ENCODE data around the gene KMT2C. TPM values are rescaled to one million over a fixed set of nuclear protein-coding genes. Genes with fewer than 3 reads are reported as not detected.
"Not testable (repeated sequence)": the region's sequence is repeated elsewhere in the genome, so short reads cannot be mapped to it uniquely, and the experiment has no call there.

KMT2C gene
- total and polyA plus RNA-seq, 2 of the 8 experiments (the other 6 are each of a cell fraction or from before 2014, with no cell fraction given): 9.1 to 40.8 TPM

- H3K4me2 ChIP-seq (ENCODE audit: insufficient read depth in 1 of 2, low read depth in 2 of 2, low read length in 2 of 2); H4K5ac ChIP-seq (ENCODE audit: insufficient read length, low read depth, low read length); H2AK5ac ChIP-seq (ENCODE audit: low read depth, low read length); H3K14ac ChIP-seq (ENCODE audit: insufficient read length); POLR2A ChIA-PET (ENCODE audit: partially characterized antibody); DNase-seq (ENCODE audit: low read depth in 1 of 2, low spot score in 2 of 2); H3K4me1 ChIP-seq (replicated peaks in 1 of 4; ENCODE audit: control insufficient read depth in 3 of 4, insufficient read depth in 4 of 4, low read length in 3 of 4); H3K9me3 ChIP-seq (ENCODE audit: insufficient read depth in 2 of 2, low read depth in 1 of 2, low read length in 1 of 2); H2BK120ac ChIP-seq (replicated peaks; ENCODE audit: low read depth, low read length); H3K23me2 ChIP-seq (ENCODE audit: low read depth, low read length); H3K4ac ChIP-seq (replicated peaks; ENCODE audit: insufficient read length, low read depth, low read length); H3K27ac ChIP-seq (ENCODE audit: low read depth, low read length); H3K18ac ChIP-seq (ENCODE audit: extremely low read depth, low read length); H3K9ac ChIP-seq (replicated peaks in 1 of 4; ENCODE audit: extremely low read depth in 1 of 4, low read depth in 3 of 4, low read length in 3 of 4); H2AFZ ChIP-seq (ENCODE audit: low read length); H3K36me3 ChIP-seq (ENCODE audit: control insufficient read depth in 2 of 4, insufficient read depth in 4 of 4, low read length in 3 of 4); H2BK15ac ChIP-seq (ENCODE audit: low read length); H3K23ac ChIP-seq (ENCODE audit: insufficient read length); H2BK5ac ChIP-seq (ENCODE audit: low read depth, low read length); H2BK12ac ChIP-seq (ENCODE audit: low read depth, low read length); H3K79me2 ChIP-seq (ENCODE audit: control insufficient read depth in 1 of 2, insufficient read depth in 2 of 2, low read length in 2 of 2); FAIRE-seq; H4K20me1 ChIP-seq (replicated peaks in 1 of 2; ENCODE audit: control insufficient read depth in 1 of 2, insufficient read depth in 2 of 2, low read length in 2 of 2); H3K4me3 ChIP-seq (ENCODE audit: extremely low read depth in 1 of 4, insufficient read depth in 2 of 4, low read depth in 3 of 4, low read length in 4 of 4); H3K27me3 ChIP-seq (replicated peaks in 1 of 4; ENCODE audit: control insufficient read depth in 3 of 4, extremely low read depth in 1 of 4, insufficient read depth in 3 of 4, low read length in 3 of 4); CTCF ChIA-PET (ENCODE audit: partially characterized antibody); H3K56ac ChIP-seq (replicated peaks; ENCODE audit: insufficient read length, low read depth, low read length); H4K8ac ChIP-seq (ENCODE audit: extremely low read depth, insufficient read depth, low read length); H4K91ac ChIP-seq (replicated peaks; ENCODE audit: insufficient read length, low read length); H2BK20ac ChIP-seq (ENCODE audit: low read length); H3K79me1 ChIP-seq (ENCODE audit: low read depth, low read length): not testable (repeated sequence)
- WGBS, 2 experiments (ENCODE audit: extremely low coverage in 1 of 2, insufficient coverage in 1 of 2, insufficient read length in 1 of 2, insufficient replicate concordance in 2 of 2, low coverage in 1 of 2, low lambda C conversion rate in 2 of 2, missing lambda C conversion rate in 1 of 2): 92% methylated on average over 5 of the region's 5 CpGs; no CpG with 5 or more reads in 1 of the 2 experiments
Measured at GRCh38 chr7:152236306-152236705, 199.5 kb downstream of the KMT2C start.

DNA sequence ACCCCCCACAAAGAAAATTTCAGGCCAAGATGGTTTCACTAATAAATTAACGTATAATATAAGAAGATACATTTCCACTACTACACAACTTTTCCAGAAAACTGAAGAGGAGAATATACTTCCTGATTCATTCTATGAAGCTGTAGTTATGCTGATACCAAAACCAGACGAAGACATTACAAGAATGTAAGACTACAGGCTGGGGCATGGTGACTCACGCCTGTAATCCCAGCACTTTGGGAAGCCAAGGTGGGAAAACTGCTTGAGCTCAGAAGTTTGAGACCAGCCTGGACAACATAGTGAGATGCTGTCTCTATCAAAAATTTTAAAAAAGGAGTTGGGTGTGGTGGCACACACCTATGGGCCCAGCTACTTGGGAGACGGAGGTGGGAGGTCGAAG is 201.4 kb downstream of the KMT2C start:
- H2AK5ac ChIP-seq (ENCODE audit: low read depth, low read length); H4K8ac ChIP-seq (ENCODE audit: extremely low read depth, insufficient read depth, low read length); H3K4me3 ChIP-seq (ENCODE audit: extremely low read depth in 1 of 4, insufficient read depth in 2 of 4, low read depth in 3 of 4, low read length in 4 of 4); H3K9me3 ChIP-seq (ENCODE audit: insufficient read depth in 2 of 2, low read depth in 1 of 2, low read length in 1 of 2); H2BK15ac ChIP-seq (ENCODE audit: low read length); H3K79me2 ChIP-seq (ENCODE audit: control insufficient read depth in 1 of 2, insufficient read depth in 2 of 2, low read length in 2 of 2); H3K23ac ChIP-seq (ENCODE audit: insufficient read length); H2AFZ ChIP-seq (ENCODE audit: low read length); H3K4ac ChIP-seq (replicated peaks; ENCODE audit: insufficient read length, low read depth, low read length); POLR2A ChIA-PET (ENCODE audit: partially characterized antibody); H3K14ac ChIP-seq (ENCODE audit: insufficient read length); H2BK12ac ChIP-seq (ENCODE audit: low read depth, low read length); H2BK5ac ChIP-seq (ENCODE audit: low read depth, low read length); H3K4me1 ChIP-seq (replicated peaks in 1 of 4; ENCODE audit: control insufficient read depth in 3 of 4, insufficient read depth in 4 of 4, low read length in 3 of 4); H2BK120ac ChIP-seq (replicated peaks; ENCODE audit: low read depth, low read length); H4K20me1 ChIP-seq (replicated peaks in 1 of 2; ENCODE audit: control insufficient read depth in 1 of 2, insufficient read depth in 2 of 2, low read length in 2 of 2); H2BK20ac ChIP-seq (ENCODE audit: low read length); H3K23me2 ChIP-seq (ENCODE audit: low read depth, low read length); H3K9ac ChIP-seq (replicated peaks in 1 of 4; ENCODE audit: extremely low read depth in 1 of 4, low read depth in 3 of 4, low read length in 3 of 4); DNase-seq (ENCODE audit: low read depth in 1 of 2, low spot score in 2 of 2); H3K27ac ChIP-seq (ENCODE audit: low read depth, low read length); H3K79me1 ChIP-seq (ENCODE audit: low read depth, low read length); H3K36me3 ChIP-seq (ENCODE audit: control insufficient read depth in 2 of 4, insufficient read depth in 4 of 4, low read length in 3 of 4); FAIRE-seq; H3K4me2 ChIP-seq (ENCODE audit: insufficient read depth in 1 of 2, low read depth in 2 of 2, low read length in 2 of 2); H3K18ac ChIP-seq (ENCODE audit: extremely low read depth, low read length); H4K5ac ChIP-seq (ENCODE audit: insufficient read length, low read depth, low read length); H3K56ac ChIP-seq (replicated peaks; ENCODE audit: insufficient read length, low read depth, low read length); H3K27me3 ChIP-seq (replicated peaks in 1 of 4; ENCODE audit: control insufficient read depth in 3 of 4, extremely low read depth in 1 of 4, insufficient read depth in 3 of 4, low read length in 3 of 4); H4K91ac ChIP-seq (replicated peaks; ENCODE audit: insufficient read length, low read length): not testable (repeated sequence)
- 90% methylated on average over 5 of the region's 5 CpGs; no CpG with 5 or more reads in 1 of the 2 experiments for WGBS, 2 experiments (ENCODE audit: extremely low coverage in 1 of 2, insufficient coverage in 1 of 2, insufficient read length in 1 of 2, insufficient replicate concordance in 2 of 2, low coverage in 1 of 2, low lambda C conversion rate in 2 of 2, missing lambda C conversion rate in 1 of 2)
- CTCF ChIA-PET (ENCODE audit: partially characterized antibody): interaction anchor here (0.6 kb wide), 1 partner anchor 81 kb away, joined by 3 read pairs; no protein-coding TSS in a partner anchor

Data from H1 (cell line).